Keratinocyte (primary cell): ENCODE data around the gene LCMT1.

ENCODE experiments used
- CTCF ChIP-seq, 3 experiments: IDR thresholded peaks in 1 of 3; conservative IDR thresholded peaks in 1 of 3; optimal IDR thresholded peaks in 1 of 3; 2 replicates in 2 of 3; 3 replicates in 1 of 3; pipeline versions ENCODE3 to v1.5.1; 2011; ENCODE audit warnings: low read length in 3 of 3, mild to moderate bottlenecking in 3 of 3, moderate library complexity in 2 of 3, control low read depth in 1 of 3, inconsistent platforms in 1 of 3; ENCODE audit not compliant: insufficient read depth in 2 of 3; ENCODE audit errors: extremely low read depth in 1 of 3
- EZH2 ChIP-seq: IDR thresholded peaks from one replicate; pipeline ENCODE4 v1.6.1; 2012; ENCODE audit warnings: inconsistent platforms, mild to moderate bottlenecking, low read length, moderate library complexity

GRCh38 chr16:25143928-25144327, 32.4 kb downstream of the LCMT1 start:
- TF ChIP-seq CTCF (optimal IDR thresholded peaks at IDR 0.05 in 1 of 3, IDR thresholded peaks at IDR 0.05 in 1 of 3, conservative IDR thresholded peaks at IDR 0.05 in 1 of 3; ENCODE audit: extremely low read depth in 1 of 3, insufficient read depth in 2 of 3, low read length in 3 of 3) (peak; percentile 25 to 42 (median 38)), EZH2 (no peak)
